Heart left ventricle (tissue), 16 donors: ENCODE results near the gene ADCY1. TPM values are rescaled to one million over a fixed set of nuclear protein-coding genes. Genes with fewer than 3 reads are reported as not detected.
A peak's percentile ranks its signal among the peaks of the same experiment; 100 is the strongest.

ENCODE experiments used
- ATAC-seq, 4 donors: fragments of 200-7000 bp; cut with Tn5 transposase; one replicate each; pipeline ENCODE4 v1.9.1; 2020 to 2022; ENCODE audit warnings: moderate library complexity in 4 of 4, mild to moderate bottlenecking in 3 of 4, moderate number of reproducible peaks in 1 of 4
- DNase-seq, 5 donors: peaks; one replicate each; pipeline ENCODE4 v3.0.0-alpha.2; 2020
- H3K27ac ChIP-seq, 12 donors: fragments of 200-600 bp; sonication (generic) in 4 of 12; one replicate each; pipeline versions ENCODE4 v1.5.0 to v1.8.0; 2016 to 2022; ENCODE audit warnings: mild to moderate bottlenecking in 2 of 12
- H3K27me3 ChIP-seq, 9 donors: fragments of 200-600 bp; sonication (generic) in 2 of 9; one replicate each; pipeline versions ENCODE4 v1.5.1 to v1.8.0; 2016 to 2022; ENCODE audit warnings: mild to moderate bottlenecking in 3 of 9
- H3K36me3 ChIP-seq, 9 donors: fragments of 200-600 bp; sonication (generic) in 2 of 9; one replicate each; pipeline versions ENCODE4 v1.5.0 to v1.8.0; 2018 to 2022; ENCODE audit warnings: mild to moderate bottlenecking in 2 of 9
- H3K4me1 ChIP-seq, 12 donors: fragments of 200-600 bp; sonication (generic) in 4 of 12; one replicate each; pipeline versions ENCODE4 v1.5.0 to v1.8.0; 2016 to 2022; ENCODE audit warnings: mild to moderate bottlenecking in 3 of 12
- H3K4me3 ChIP-seq, 12 donors: fragments of 200-600 bp; sonication (generic) in 4 of 12; one replicate each; pipeline versions ENCODE4 v1.5.0 to v1.8.0; 2017 to 2022; ENCODE audit warnings: mild to moderate bottlenecking in 9 of 12, moderate library complexity in 4 of 12
- H3K9me3 ChIP-seq, 12 donors: fragments of 200-600 bp; sonication (generic) in 4 of 12; one replicate each; pipeline versions ENCODE4 v1.5.0 to v1.8.0; 2016 to 2022; ENCODE audit warnings: mild to moderate bottlenecking in 1 of 12
- POLR2A ChIP-seq, 2 donors: fragments of 450-650 bp; IDR thresholded peaks; one replicate each; pipeline ENCODE4 v1.6.1; 2017; ENCODE audit warnings: antibody characterized with exemption in 2 of 2, mild to moderate bottlenecking in 2 of 2, moderate library complexity in 2 of 2
- WGBS, 4 donors: extraction: QIAGEN DNeasy Blood & Tissue Kit in 2 of 4; methylation state at CpG; one replicate each; pipeline versions ENCODE4 v1.1.5 to v1.1.7; 2013 to 2018; 5-methylcytosine and 5-hydroxymethylcytosine counted together
- intact Hi-C, 10 donors: fragments of 100-400 bp; cut with DNase I; formaldehyde crosslinking; loops; one replicate each; pipeline versions ENCODE4 v1.11.1 to v1.14.2; 2022
- polyA plus RNA-seq, 2 donors: library from polyadenylated mRNA; stranded (reverse); fragments of 200-250 nt; gene quantifications; one replicate each; pipeline ENCODE4 v1.2.3, GENCODE V29; 2013
- total RNA-seq, 9 donors: library from RNA; depleted of rRNA in 2 of 9; stranded (reverse); fragments of >200 nt in 2 of 9; fragmentation: NEBNext Ultra II Directional in 3 of 9; extraction: Animal tissue kit (Norgen Biotek cat#: 25700) in 3 of 9; gene quantifications; one replicate each; pipeline versions ENCODE4 v1.1.0 to v1.2.4, GENCODE V29; 2016 to 2023
- TF ChIP-seq, protein P1 (sequence below), 12 donors: fragments of 200-600 bp; sonication (generic) in 4 of 12; IDR thresholded peaks; one replicate each; pipeline versions ENCODE4 v1.5.0 to v1.8.0; 2018 to 2022; ENCODE audit warnings: antibody characterized with exemption in 12 of 12, mild to moderate bottlenecking in 5 of 12
- donor health status: ischemic (EF 13 %, LVEDD 7.1; RV severe dilation, severe dysfunction).
- donor health status: healthy with polysubstance abuse.
- donor health status: DM: no; HTN: yes; CAD: no.
- donor health status: DM: no; HTN: no; CAD: no.
- donor health status: ischemic (EF 25% LVEDD 6.9; RV normal size, moderate dysfunction).
- donor health status: ischemic (EF 25% LVEDD 5.7; RV mildly dilated, moderate dysfunction).
- donor health status: healthy.
- donor health status: DM: yes; HTN: yes; CAD: no.
- donor health status: ischemic (EF 35%, LVEDD 5.7; RV mildly dilated, moderate dysfunction).
- donor health status: nonischemic (EF 11% LVEDD 7.7; RV severe dilation, severe dysfunction).
- donor health status: DM: yes; HTN: yes; CAD: no.
- donor health status: PGD.
- donor health status: ischemic (EF 29% LVEDD 5.4; RV normal size, mild dysfunction).
- donor health status: nonischemic (EF 23%, LVEDD 6.1; RV moderate dilation, normal function).

ADCY1 gene
- total and polyA plus RNA-seq, 11 donors: 0.73 to 10.8 (median 3.6) TPM

DNA sequence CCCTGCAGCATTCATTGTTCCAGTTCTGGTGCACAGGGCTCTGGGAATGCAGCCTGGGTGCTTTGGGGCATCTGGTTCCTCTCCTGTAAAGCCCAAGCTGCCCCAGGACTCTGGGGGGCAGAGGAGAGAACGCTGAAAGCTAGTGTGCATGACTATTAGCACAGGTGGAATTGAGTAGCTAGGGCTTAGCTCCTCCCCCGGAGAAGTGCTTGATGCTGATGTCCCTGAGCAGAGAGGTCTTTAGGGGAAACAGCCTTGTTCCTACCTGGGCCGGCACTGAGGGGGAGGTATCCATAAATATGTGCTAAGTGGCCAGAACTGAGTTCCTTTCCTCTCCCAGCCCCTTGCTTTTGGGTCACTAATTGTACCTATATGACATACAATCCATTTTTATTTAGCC, 3.9 kb downstream of the ADCY1 start:
- no peak for TF ChIP-seq POLR2A (IDR thresholded peaks at IDR 0.05)
- TF ChIP-seq, protein P1, sequence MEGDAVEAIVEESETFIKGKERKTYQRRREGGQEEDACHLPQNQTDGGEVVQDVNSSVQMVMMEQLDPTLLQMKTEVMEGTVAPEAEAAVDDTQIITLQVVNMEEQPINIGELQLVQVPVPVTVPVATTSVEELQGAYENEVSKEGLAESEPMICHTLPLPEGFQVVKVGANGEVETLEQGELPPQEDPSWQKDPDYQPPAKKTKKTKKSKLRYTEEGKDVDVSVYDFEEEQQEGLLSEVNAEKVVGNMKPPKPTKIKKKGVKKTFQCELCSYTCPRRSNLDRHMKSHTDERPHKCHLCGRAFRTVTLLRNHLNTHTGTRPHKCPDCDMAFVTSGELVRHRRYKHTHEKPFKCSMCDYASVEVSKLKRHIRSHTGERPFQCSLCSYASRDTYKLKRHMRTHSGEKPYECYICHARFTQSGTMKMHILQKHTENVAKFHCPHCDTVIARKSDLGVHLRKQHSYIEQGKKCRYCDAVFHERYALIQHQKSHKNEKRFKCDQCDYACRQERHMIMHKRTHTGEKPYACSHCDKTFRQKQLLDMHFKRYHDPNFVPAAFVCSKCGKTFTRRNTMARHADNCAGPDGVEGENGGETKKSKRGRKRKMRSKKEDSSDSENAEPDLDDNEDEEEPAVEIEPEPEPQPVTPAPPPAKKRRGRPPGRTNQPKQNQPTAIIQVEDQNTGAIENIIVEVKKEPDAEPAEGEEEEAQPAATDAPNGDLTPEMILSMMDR (IDR thresholded peaks at IDR 0.05): no peak
- Histone ChIP-seq H3K27ac (no peak overlapping the region), H3K4me1 (peaks cover 0 to 27% (median 10%) of the 10 kb centered on the region in 12 donors), H3K4me3 (no peak overlapping the region), H3K36me3 (no peaks in the 10 kb centered on the region), H3K9me3 (no peaks in the 10 kb centered on the region), H3K27me3 (peaks cover 0 to 40% (median 19%) of the 10 kb centered on the region in 9 donors)
- no peak for ATAC-seq
- no peak for DNase-seq
- intact Hi-C loops: no loop called here
- WGBS, 4 donors: 85 to 90% (median 87%) methylated on average over 2 to 3 of the region's 3 CpGs

DNA sequence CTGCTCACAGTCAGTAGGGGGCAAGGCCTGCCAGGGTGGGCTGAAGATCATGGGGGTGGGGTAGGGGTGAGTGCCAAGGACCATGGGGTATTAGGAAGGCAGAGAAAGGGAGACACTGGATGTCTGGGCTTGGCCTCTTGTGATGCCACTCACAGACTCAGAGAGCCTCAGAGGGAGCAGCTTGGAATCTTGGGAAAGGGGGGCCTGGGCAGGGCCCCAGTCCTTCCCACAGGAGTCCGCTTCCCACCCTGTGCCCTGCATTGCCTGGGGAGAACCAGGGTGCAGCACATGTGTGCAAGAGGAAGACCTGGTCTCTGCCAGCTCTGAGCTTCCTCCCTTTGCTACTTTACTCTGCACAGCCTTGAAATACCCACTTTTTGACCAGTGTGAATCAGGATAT, 4.3 kb downstream of the ADCY1 start:
- no peak for DNase-seq
- intact Hi-C loops: no loop called here
- H3K27me3 ChIP-seq: peaks cover 0 to 36% (median 19%) of the 10 kb centered on the region in 9 donors
- WGBS, 4 donors: 75 to 100% (median 94%) methylated on average over 1 of the region's 1 CpG
- no peak overlapping the region for H3K27ac ChIP-seq
- TF ChIP-seq POLR2A (IDR thresholded peaks at IDR 0.05): no peak
- TF ChIP-seq, protein P1 (IDR thresholded peaks at IDR 0.05): no peak
- peaks cover 0 to 31% (median 11%) of the 10 kb centered on the region in 12 donors for H3K4me1 ChIP-seq
- no peaks in the 10 kb centered on the region for H3K36me3 ChIP-seq
- no peak overlapping the region for H3K4me3 ChIP-seq
- ATAC-seq: no peak
- H3K9me3 ChIP-seq: no peaks in the 10 kb centered on the region

DNA sequence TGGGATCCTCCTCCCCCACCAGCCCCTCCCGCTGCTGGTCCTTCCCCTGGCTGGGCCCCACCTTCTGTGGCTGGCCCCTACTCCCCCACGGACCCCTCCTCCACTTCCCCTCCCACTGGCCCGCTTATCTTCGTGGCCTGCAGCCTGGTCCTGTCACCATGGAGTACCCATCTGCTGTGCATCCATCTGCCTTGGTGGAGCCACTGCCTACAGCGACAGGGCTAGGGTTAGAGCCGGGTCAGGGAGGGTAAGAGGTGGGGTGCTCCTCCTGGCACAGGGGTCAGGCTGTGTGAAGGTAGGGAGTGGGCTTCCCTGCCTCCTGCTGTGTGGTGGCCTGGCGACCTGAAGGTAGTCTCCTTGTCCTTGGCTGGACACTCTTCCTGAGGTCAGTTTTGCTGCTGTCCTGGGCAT, 5.2 kb downstream of the ADCY1 start:
- 57 to 66% (median 63%) methylated on average over 7 of the region's 7 CpGs for WGBS, 4 donors
- intact Hi-C loops: no loop called here
- H3K9me3 ChIP-seq: no peaks in the 10 kb centered on the region
- peaks cover 0 to 33% (median 19%) of the 10 kb centered on the region in 9 donors for H3K27me3 ChIP-seq
- DNase-seq (peak in 1 of 5 donors; percentile 54), ATAC-seq (no peak)
- no peak for TF ChIP-seq POLR2A (IDR thresholded peaks at IDR 0.05)
- H3K4me1 ChIP-seq: peaks cover 0 to 26% (median 10%) of the 10 kb centered on the region in 12 donors
- H3K36me3 ChIP-seq: no peaks in the 10 kb centered on the region
- no peak overlapping the region for H3K4me3 ChIP-seq
- no peak overlapping the region for H3K27ac ChIP-seq

DNA sequence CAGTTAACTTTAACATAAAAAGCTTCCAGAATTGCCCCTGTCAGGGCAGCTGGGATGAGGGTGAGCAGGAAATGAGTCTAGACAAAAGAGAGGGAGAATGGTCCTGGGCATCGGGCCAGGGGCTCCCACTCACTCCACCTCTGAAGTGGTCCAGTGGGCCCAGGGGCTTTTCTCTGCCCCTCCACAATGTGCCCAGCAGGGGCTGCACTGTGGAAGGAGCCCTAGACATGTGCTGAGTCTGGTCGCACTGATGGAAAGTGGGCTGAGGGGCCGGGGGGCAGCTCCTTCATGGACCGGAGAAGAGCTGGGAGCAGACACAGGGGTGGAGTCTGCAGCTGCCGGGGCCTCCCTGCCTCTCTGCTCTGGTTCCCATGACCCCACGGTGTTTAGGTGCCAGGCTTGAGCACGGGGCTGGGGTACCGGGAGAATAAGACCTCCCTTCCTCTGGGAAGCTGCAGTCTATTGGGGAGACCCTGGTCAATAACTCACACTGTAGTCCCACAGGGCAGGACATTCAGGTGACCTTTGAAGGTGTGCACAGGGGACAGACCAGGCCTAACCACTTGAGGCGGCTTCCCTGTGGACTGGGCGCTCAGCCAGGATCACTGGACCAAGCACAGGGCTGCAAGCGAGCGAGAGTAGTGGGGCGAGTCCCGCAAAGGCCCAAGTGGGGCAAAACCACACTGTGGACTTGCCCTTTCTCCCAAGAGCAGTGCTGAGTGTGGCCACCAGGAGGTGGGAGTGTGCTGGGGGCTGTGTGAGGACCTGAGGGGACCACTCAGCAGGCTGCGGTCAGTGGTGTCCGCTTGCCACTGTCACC, 6.1 kb downstream of the ADCY1 start:
- Histone ChIP-seq H3K9me3 (no peaks in the 10 kb centered on the region), H3K4me3 (no peak overlapping the region), H3K4me1 (peaks cover 0 to 20% (median 4%) of the 10 kb centered on the region in 12 donors), H3K27me3 (peaks cover 0 to 25% (median 13%) of the 10 kb centered on the region in 9 donors), H3K36me3 (no peaks in the 10 kb centered on the region), H3K27ac (no peak overlapping the region)
- intact Hi-C loops: no loop called here
- no peak for TF ChIP-seq POLR2A (IDR thresholded peaks at IDR 0.05)
- TF ChIP-seq, protein P1 (IDR thresholded peaks at IDR 0.05): peak in 7 of 12 donors; percentile 5 to 34 (median 25)
- DNase-seq: peak in 1 of 5 donors; percentile 57
- ATAC-seq: peak in 3 of 4 donors; percentile 14 to 29 (median 23)
- WGBS, 4 donors: 61 to 83% (median 76%) methylated on average over 5 to 16 of the region's 16 CpGs
